WERI-Rb-1 (cell line): ENCODE results near the gene GSTA4.

Source experiments
- DNase-seq: peaks from one replicate; pipeline ENCODE4 v3.0.0-alpha.2; 2020
- H3K27ac ChIP-seq: fragments of 250-450 bp; sonication (Bioruptor Pico); 2 replicates; pipeline ENCODE4 v1.5.1; 2020; ENCODE audit warnings: mild to moderate bottlenecking, moderate library complexity
- H3K27me3 ChIP-seq: fragments of 250-450 bp; sonication (Bioruptor Pico); 2 replicates; pipeline ENCODE4 v1.5.1; 2021; ENCODE audit warnings: mild to moderate bottlenecking, low read depth, moderate library complexity; ENCODE audit not compliant: insufficient read depth, severe bottlenecking
- H3K36me3 ChIP-seq: fragments of 250-450 bp; sonication (Bioruptor Pico); 2 replicates; pipeline ENCODE4 v1.5.1; 2020; ENCODE audit warnings: mild to moderate bottlenecking, moderate library complexity
- H3K4me3 ChIP-seq: 2 replicates; pipeline ENCODE4 v1.5.1; 2011; ENCODE audit warnings: low read depth, mild to moderate bottlenecking, control low read depth, low read length
- H3K9me3 ChIP-seq: fragments of 250-450 bp; sonication (Bioruptor Pico); 2 replicates; pipeline ENCODE4 v1.5.1; 2021; ENCODE audit warnings: mild to moderate bottlenecking, moderate library complexity; ENCODE audit not compliant: severe bottlenecking
- TF ChIP-seq, protein P1 (sequence below): IDR thresholded peaks from 2 replicates; pipeline ENCODE4 v1.5.1; 2011; ENCODE audit warnings: low read depth, mild to moderate bottlenecking, control low read depth, inconsistent platforms, low read length

Gene GSTA4

DNA sequence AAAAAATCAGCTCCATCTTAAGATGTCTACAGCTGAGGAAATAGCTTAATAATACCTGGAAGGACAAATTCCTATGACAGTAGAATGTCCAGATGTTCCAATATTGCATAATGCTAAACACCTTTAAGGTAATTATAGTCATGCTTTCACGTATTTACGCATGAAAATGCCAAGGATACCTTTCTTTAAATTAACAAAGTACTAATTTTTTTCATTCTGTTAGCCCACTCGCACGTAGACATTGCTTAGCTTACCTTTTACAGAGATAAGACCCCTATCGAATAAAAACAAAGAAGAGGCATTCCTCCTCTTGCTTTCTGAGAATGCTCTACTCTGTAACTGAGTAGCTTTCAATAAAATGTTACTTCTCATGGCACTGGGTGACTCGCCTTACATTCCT is 4.4 kb upstream of the GSTA4 start:
- TF ChIP-seq, protein P1, sequence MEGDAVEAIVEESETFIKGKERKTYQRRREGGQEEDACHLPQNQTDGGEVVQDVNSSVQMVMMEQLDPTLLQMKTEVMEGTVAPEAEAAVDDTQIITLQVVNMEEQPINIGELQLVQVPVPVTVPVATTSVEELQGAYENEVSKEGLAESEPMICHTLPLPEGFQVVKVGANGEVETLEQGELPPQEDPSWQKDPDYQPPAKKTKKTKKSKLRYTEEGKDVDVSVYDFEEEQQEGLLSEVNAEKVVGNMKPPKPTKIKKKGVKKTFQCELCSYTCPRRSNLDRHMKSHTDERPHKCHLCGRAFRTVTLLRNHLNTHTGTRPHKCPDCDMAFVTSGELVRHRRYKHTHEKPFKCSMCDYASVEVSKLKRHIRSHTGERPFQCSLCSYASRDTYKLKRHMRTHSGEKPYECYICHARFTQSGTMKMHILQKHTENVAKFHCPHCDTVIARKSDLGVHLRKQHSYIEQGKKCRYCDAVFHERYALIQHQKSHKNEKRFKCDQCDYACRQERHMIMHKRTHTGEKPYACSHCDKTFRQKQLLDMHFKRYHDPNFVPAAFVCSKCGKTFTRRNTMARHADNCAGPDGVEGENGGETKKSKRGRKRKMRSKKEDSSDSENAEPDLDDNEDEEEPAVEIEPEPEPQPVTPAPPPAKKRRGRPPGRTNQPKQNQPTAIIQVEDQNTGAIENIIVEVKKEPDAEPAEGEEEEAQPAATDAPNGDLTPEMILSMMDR, result no peak
- no peak for DNase-seq

DNA sequence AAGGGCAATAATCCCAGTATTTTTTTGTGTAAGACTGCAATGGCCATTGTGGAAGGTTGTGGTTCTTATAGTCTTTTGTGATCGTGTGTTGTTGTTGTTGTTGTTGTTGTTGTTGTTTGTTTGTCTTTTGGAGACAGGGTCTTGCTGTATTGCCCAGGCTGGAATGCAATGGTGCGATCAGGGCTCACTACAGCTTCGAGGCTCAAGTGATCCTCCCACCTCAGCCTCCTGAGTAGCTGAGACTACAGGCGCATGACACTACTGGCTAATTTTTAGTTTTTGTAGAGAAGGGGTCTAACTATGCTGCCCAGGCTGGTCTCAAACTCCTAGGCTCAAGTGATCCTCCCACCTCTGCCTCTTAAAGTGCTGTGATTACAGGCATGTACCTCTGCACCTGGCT is 3.5 kb upstream of the GSTA4 start:
- no peak for DNase-seq
- H3K9me3 ChIP-seq, result no peaks in the 10 kb centered on the region
- H3K27me3 ChIP-seq, result no peaks in the 10 kb centered on the region
- H3K4me3 ChIP-seq, result no peak overlapping the region
- peaks cover 7% of the 10 kb centered on the region for H3K36me3 ChIP-seq
- no peak overlapping the region for H3K27ac ChIP-seq
- TF ChIP-seq, protein P1, result no peak

More for the DNA sequence above, 4.4 kb upstream of the GSTA4 start:
- Histone ChIP-seq H3K9me3 (no peaks in the 10 kb centered on the region), H3K27me3 (no peaks in the 10 kb centered on the region), H3K27ac (no peak overlapping the region), H3K36me3 (peaks cover 15% of the 10 kb centered on the region), H3K4me3 (no peak overlapping the region)

DNA sequence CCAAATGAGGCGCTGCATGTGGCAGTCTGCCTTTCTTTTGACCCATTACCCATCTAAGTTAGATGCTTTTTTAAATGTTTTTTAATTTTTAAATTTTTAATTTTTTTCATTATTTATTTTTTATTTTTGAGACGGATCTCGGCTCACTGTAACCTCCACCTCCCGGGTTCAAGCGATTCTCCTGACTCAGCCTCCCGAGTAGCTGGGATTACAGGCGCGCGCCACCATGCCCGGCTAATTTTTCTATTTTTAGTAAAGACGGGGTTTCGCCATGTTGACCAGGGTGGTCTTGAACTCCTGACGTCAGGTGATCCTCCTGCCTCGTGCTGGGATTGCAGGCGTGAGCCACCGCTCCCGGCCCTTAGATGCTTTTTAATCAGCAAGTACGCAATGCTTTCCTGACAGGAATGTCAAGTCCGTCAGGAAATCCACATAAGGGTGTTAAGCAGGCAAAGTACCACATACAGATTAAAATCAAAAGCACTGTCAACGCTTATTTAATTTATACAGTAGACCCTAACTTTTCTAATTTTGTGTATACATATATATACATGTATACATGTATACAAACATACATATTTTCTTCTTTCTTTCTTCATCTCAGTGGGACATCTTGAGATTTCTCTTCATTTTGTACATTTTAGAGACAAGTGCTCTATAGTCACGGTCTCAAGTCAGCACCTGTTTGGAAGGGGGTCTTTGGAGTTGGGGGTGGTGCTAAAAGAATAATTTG is 995 bp upstream of the GSTA4 start:
- Histone ChIP-seq H3K4me3 (peak overlapping the region; percentile 72), H3K9me3 (no peaks in the 10 kb centered on the region), H3K27ac (peak overlapping the region; percentile 40), H3K27me3 (no peaks in the 10 kb centered on the region), H3K36me3 (no peaks in the 10 kb centered on the region)
- peak; percentile 81 for DNase-seq
- TF ChIP-seq, protein P1, result no peak

DNA sequence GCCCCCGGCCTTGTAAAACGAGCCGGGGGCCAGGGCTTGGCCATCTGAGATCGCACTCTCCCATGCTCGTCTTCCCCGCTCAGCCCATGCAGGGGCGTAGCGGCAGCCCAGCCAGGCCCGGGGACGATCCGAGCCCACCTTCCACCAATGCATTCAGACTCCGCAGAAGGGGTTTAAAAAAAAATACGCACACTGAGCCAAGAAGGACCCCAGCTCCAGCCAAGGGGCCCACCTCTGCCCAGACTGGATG is 320 bp downstream of the GSTA4 start:
- H3K36me3 ChIP-seq, result no peaks in the 10 kb centered on the region
- TF ChIP-seq, protein P1, result no peak
- H3K27me3 ChIP-seq, result no peaks in the 10 kb centered on the region
- peak overlapping the region; percentile 66 for H3K4me3 ChIP-seq
- DNase-seq, result peak; percentile 78
- H3K9me3 ChIP-seq, result no peaks in the 10 kb centered on the region
- peak overlapping the region; percentile 97 for H3K27ac ChIP-seq

DNA sequence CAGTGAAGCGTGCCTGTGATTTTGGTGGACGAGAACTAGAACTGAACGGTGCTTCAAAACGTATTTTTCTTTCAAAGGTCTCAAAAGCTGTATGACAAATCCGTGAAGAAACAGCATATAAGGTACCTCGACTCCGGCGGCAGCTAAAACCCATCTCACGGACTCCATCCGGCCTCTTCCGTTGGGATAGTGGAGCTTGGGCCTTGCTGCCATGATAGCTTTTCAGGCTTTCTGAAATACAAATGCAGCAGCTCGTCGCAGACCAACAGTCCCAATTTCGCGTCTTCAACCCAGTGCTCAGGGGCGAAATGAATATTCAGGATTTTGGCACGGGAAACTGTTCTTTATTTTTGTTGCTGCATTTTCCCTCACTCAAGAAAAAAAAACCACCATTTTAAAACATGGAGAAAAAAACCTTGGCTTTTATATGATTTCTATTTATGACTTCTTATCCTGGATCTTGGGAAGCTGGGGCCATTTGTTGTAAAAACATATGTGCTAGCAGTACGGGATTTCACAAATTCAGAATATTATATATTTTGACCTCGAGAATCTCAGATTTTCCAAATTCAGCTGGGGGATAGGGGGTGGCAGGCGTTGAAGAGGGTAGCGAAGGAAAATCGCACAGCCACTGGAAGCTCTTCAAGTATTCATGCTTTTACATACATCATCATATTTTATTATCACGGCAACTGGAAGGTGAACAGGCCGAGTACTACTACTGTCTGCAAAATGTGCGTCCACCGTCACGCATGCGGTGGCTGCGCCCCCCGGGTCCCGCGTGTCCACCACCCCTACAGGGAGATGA is 849 bp downstream of the GSTA4 start:
- no peaks in the 10 kb centered on the region for H3K36me3 ChIP-seq
- H3K9me3 ChIP-seq, result no peaks in the 10 kb centered on the region
- H3K27ac ChIP-seq, result peak overlapping the region; percentile 97
- no peak for DNase-seq
- H3K4me3 ChIP-seq, result peak overlapping the region; percentile 66
- TF ChIP-seq, protein P1, result no peak
- H3K27me3 ChIP-seq, result no peaks in the 10 kb centered on the region
